GM20000 (cell line): ENCODE results near the gene HEBP1.

Experiments used
- DNase-seq: peaks from one replicate; pipeline ENCODE4 v3.0.0; 2012; ENCODE audit warnings: low spot score
- CTCF ChIP-seq: IDR thresholded peaks from 2 replicates; pipeline ENCODE4 v1.5.1; 2012; ENCODE audit warnings: mild to moderate bottlenecking, control low read depth; ENCODE audit errors: extremely low read depth, missing control alignments

The HEBP1 gene

GRCh38 chr12:12925388-12925787 is 74.7 kb downstream of the HEBP1 start:
- TF ChIP-seq CTCF: no peak
- no peak for DNase-seq
